Ovary (tissue), 3 donors: ENCODE data around the gene NPPA.

Experiments
- CTCF ChIP-seq, 3 donors: fragments of 450-650 bp in 2 of 3; fragments of 200-600 bp in 1 of 3; IDR thresholded peaks; one replicate each; pipeline versions ENCODE4 v1.5.1 to v1.8.0; 2016 to 2022; ENCODE audit warnings: antibody characterized with exemption in 3 of 3, mild to moderate bottlenecking in 1 of 3
- POLR2A ChIP-seq: fragments of 450-650 bp; IDR thresholded peaks from one replicate; pipeline ENCODE4 v1.6.1; 2017; ENCODE audit warnings: antibody characterized with exemption, mild to moderate bottlenecking, moderate library complexity
- donor health status: DM: no; HTN: no; CAD: no.

- TF ChIP-seq CTCF (IDR thresholded peaks at IDR 0.05) (no peak), POLR2A (no peak)
These were observed 32.6 kb upstream of the NPPA start for GRCh38 chr1:11880181-11880575.
